IMR-90 (cell line): ENCODE measurements around the gene SDK1. TPM values are rescaled to one million over a fixed set of nuclear protein-coding genes. Genes with fewer than 3 reads are reported as not detected.

ENCODE experiments used
- ATAC-seq: fragments of 200-7000 bp; cut with Tn5 transposase; 2 replicates; pipeline ENCODE4 v1.9.1; 2020; ENCODE audit warnings: low read depth, mild to moderate bottlenecking, moderate library complexity
- BruUV-seq: library from RNA; stranded (reverse); fragments of 400-500 nt; replicated peaks from 2 replicates; lab custom pipeline; 2021; lab: Mats Ljungman, UMichigan
- CTCF ChIA-PET: fragments of 300-600 bp; formaldehyde crosslinking; extraction: SDS; loops from one replicate; lab custom pipeline; 2021; ENCODE audit warnings: antibody characterized with exemption; lab: Yijun Ruan, JAX
- POLR2A ChIA-PET: fragments of 300-600 bp; sonication (Branson Sonifier 250); formaldehyde crosslinking; loops from one replicate; lab custom pipeline; 2022; ENCODE audit warnings: antibody characterized with exemption; ENCODE audit not compliant: unreplicated experiment; lab: Charles Lee
- DNase-seq: peaks from one replicate; pipeline ENCODE4 v3.0.0; 2013
- H2AFZ ChIP-seq: replicated peaks from 2 replicates; pipeline ENCODE3; 2013; ENCODE audit warnings: low read length, mild to moderate bottlenecking; ENCODE audit not compliant: poor library complexity
- H2AK5ac ChIP-seq: 2 replicates; pipeline ENCODE4 v1.6.1; 2013; ENCODE audit warnings: low read depth, low read length, inconsistent platforms
- H2AK9ac ChIP-seq: replicated peaks from 2 replicates; pipeline ENCODE3; 2013; ENCODE audit warnings: mild to moderate bottlenecking, low read depth, low read length, moderate library complexity; ENCODE audit not compliant: poor library complexity
- H2BK120ac ChIP-seq: 2 replicates; pipeline ENCODE4 v1.6.1; 2013; ENCODE audit warnings: low read depth, low read length, inconsistent platforms
- H2BK15ac ChIP-seq: 3 replicates; pipeline ENCODE4 v1.6.1; 2013; ENCODE audit warnings: low read depth, low read length, inconsistent platforms
- H2BK20ac ChIP-seq: 2 replicates; pipeline ENCODE4 v1.6.1; 2013; ENCODE audit warnings: low read depth, mild to moderate bottlenecking, inconsistent platforms, low read length, moderate library complexity
- H2BK5ac ChIP-seq: 2 replicates; pipeline ENCODE4 v1.6.1; 2013; ENCODE audit warnings: mild to moderate bottlenecking, low read depth, low read length, inconsistent platforms; ENCODE audit not compliant: poor library complexity, severe bottlenecking
- H3K14ac ChIP-seq: replicated peaks from 2 replicates; pipeline ENCODE4 v1.6.1; 2013; ENCODE audit warnings: low read depth, low read length, inconsistent platforms
- H3K18ac ChIP-seq: 2 replicates; pipeline ENCODE4 v1.6.1; 2013; ENCODE audit warnings: low read depth, low read length, control low read depth
- H3K23ac ChIP-seq: 2 replicates; pipeline ENCODE4 v1.6.1; 2013; ENCODE audit warnings: low read depth, low read length, inconsistent platforms
- H3K27ac ChIP-seq: 2 replicates; pipeline ENCODE4 v1.5.1; 2013; ENCODE audit warnings: mild to moderate bottlenecking, control low read depth, low read length; ENCODE audit not compliant: insufficient read depth
- H3K27me3 ChIP-seq: 2 replicates; pipeline ENCODE4 v1.6.1; 2013; ENCODE audit warnings: low read length; ENCODE audit not compliant: control insufficient read depth, insufficient read depth
- H3K36me3 ChIP-seq: 2 replicates; pipeline ENCODE4 v1.6.1; 2013; ENCODE audit warnings: low read length, mixed read lengths; ENCODE audit not compliant: control insufficient read depth, insufficient read depth
- H3K4ac ChIP-seq: 2 replicates; pipeline ENCODE4 v1.6.1; 2013; ENCODE audit warnings: low read depth, low read length, inconsistent platforms
- H3K4me1 ChIP-seq: 2 replicates; pipeline ENCODE4 v1.6.1; 2013; ENCODE audit warnings: low read length, mixed read lengths; ENCODE audit not compliant: control insufficient read depth, insufficient read depth
- H3K4me2 ChIP-seq: 2 replicates; pipeline ENCODE4 v1.6.1; 2013; ENCODE audit warnings: low read depth, mild to moderate bottlenecking, control low read depth, low read length, moderate library complexity
- H3K4me3 ChIP-seq: 2 replicates; pipeline ENCODE4 v1.5.1; 2013; ENCODE audit warnings: low read depth, mild to moderate bottlenecking, control low read depth, low read length, moderate library complexity; ENCODE audit not compliant: insufficient read depth
- H3K56ac ChIP-seq: 2 replicates; pipeline ENCODE4 v1.6.1; 2013; ENCODE audit warnings: low read length, inconsistent platforms; ENCODE audit not compliant: insufficient read depth; ENCODE audit errors: extremely low read depth
- H3K79me1 ChIP-seq, 2 experiments: 2 replicates each; pipeline ENCODE4 v1.6.1; 2013; ENCODE audit warnings: low read length in 2 of 2, inconsistent platforms in 1 of 2, low read depth in 1 of 2
- H3K9ac ChIP-seq: 2 replicates; pipeline ENCODE4 v1.6.1; 2013; ENCODE audit warnings: low read depth, low read length, control low read depth
- H3K9me1 ChIP-seq: 2 replicates; pipeline ENCODE4 v1.6.1; 2013; ENCODE audit warnings: low read length, inconsistent platforms; ENCODE audit not compliant: insufficient read depth
- H3K9me3 ChIP-seq: 2 replicates; pipeline ENCODE4 v1.6.1; 2013; ENCODE audit warnings: low read length; ENCODE audit not compliant: control insufficient read depth, insufficient read depth
- H4K20me1 ChIP-seq: 2 replicates; pipeline ENCODE4 v1.6.1; 2013; ENCODE audit warnings: low read length, inconsistent platforms; ENCODE audit not compliant: insufficient read depth
- H4K5ac ChIP-seq: 2 replicates; pipeline ENCODE4 v1.6.1; 2013; ENCODE audit warnings: mild to moderate bottlenecking, low read depth, low read length, control low read depth
- H4K8ac ChIP-seq, 2 experiments: 2 replicates each; pipeline ENCODE4 v1.6.1; 2013; ENCODE audit warnings: low read depth in 2 of 2, low read length in 2 of 2, control low read depth in 1 of 2, inconsistent platforms in 1 of 2
- H4K91ac ChIP-seq: 2 replicates; pipeline ENCODE4 v1.6.1; 2013; ENCODE audit warnings: low read depth, low read length, inconsistent platforms; ENCODE audit not compliant: insufficient read depth
- BHLHE40 ChIP-seq: fragments of 150-350 bp; IDR thresholded peaks from 2 replicates; pipeline ENCODE4 v1.6.1; 2016; ENCODE audit warnings: mild to moderate bottlenecking, low read depth, low read length
- CEBPB ChIP-seq: IDR thresholded peaks from 2 replicates; pipeline ENCODE4 v1.6.1; 2012; ENCODE audit warnings: low read depth, low read length, improper control_type of control experiment
- CHD1 ChIP-seq: IDR thresholded peaks from 2 replicates; pipeline ENCODE4 v1.6.1; 2012; ENCODE audit warnings: low read depth, low read length, improper control_type of control experiment
- ELK1 ChIP-seq: fragments of 150-350 bp; IDR thresholded peaks from 2 replicates; pipeline ENCODE4 v1.6.1; 2016; ENCODE audit warnings: low read depth, mild to moderate bottlenecking, low read length, moderate library complexity, borderline replicate concordance
- FOS ChIP-seq: fragments of 150-350 bp; IDR thresholded peaks from 2 replicates; pipeline ENCODE4 v1.6.1; 2016; ENCODE audit warnings: low read depth, low read length
- MAFK ChIP-seq: IDR thresholded peaks from 2 replicates; pipeline ENCODE4 v1.6.1; 2012; ENCODE audit warnings: low read depth, low read length, improper control_type of control experiment
- MAZ ChIP-seq: IDR thresholded peaks from 2 replicates; pipeline ENCODE4 v1.6.1; 2012; ENCODE audit warnings: low read depth, mild to moderate bottlenecking, low read length, improper control_type of control experiment, moderate library complexity, borderline replicate concordance
- MXI1 ChIP-seq: IDR thresholded peaks from 2 replicates; pipeline ENCODE4 v1.6.1; 2012; ENCODE audit warnings: low read depth, mild to moderate bottlenecking, low read length, moderate library complexity, borderline replicate concordance
- NFE2L2 ChIP-seq: fragments of 150-350 bp; IDR thresholded peaks from 2 replicates; pipeline ENCODE4 v1.6.1; 2016; ENCODE audit warnings: low read depth, mild to moderate bottlenecking, low read length
- POLR2A ChIP-seq: IDR thresholded peaks from 2 replicates; pipeline ENCODE4 v1.6.1; 2012; ENCODE audit warnings: mild to moderate bottlenecking, low read depth, low read length
- RAD21 ChIP-seq: IDR thresholded peaks from 2 replicates; pipeline ENCODE4 v1.6.1; 2012; ENCODE audit warnings: low read length, improper control_type of control experiment
- RCOR1 ChIP-seq: IDR thresholded peaks from 2 replicates; pipeline ENCODE4 v1.6.1; 2012; ENCODE audit warnings: mild to moderate bottlenecking, low read length, improper control_type of control experiment; ENCODE audit not compliant: insufficient replicate concordance
- RFX5 ChIP-seq: IDR thresholded peaks from 2 replicates; pipeline ENCODE4 v1.8.0; 2012; ENCODE audit warnings: low read depth, mild to moderate bottlenecking, low read length, moderate library complexity
- SMC3 ChIP-seq: fragments of 150-350 bp; IDR thresholded peaks from 2 replicates; pipeline ENCODE4 v1.6.1; 2016; ENCODE audit warnings: low read depth, mild to moderate bottlenecking, antibody characterized with exemption, low read length, moderate library complexity
- USF2 ChIP-seq: fragments of 150-350 bp; IDR thresholded peaks from 2 replicates; pipeline ENCODE4 v1.6.1; 2017; ENCODE audit warnings: mild to moderate bottlenecking, antibody characterized with exemption, low read length, low read depth
- WGBS, 2 experiments: methylation state at CpG; one replicate each; pipeline versions ENCODE4 v1.1.5 to v1.1.7; 2013; ENCODE audit warnings: missing lambda C conversion rate in 2 of 2; ENCODE audit not compliant: insufficient read length in 1 of 2; ENCODE audit errors: extremely low coverage in 2 of 2; 5-methylcytosine and 5-hydroxymethylcytosine counted together
- dilution Hi-C: fragments of 300-500 bp; cut with HindIII; formaldehyde crosslinking; loops from one replicate; pipeline ENCODE4 v1.14.3; 2018; ENCODE audit warnings: low sequenced_read_pairs; ENCODE audit not compliant: unreplicated experiment
- in situ Hi-C: fragments of 300-500 bp; cut with MboI; formaldehyde crosslinking; loops from 3 replicates; pipeline ENCODE4 v1.14.3; 2019; ENCODE audit warnings: low sequenced_read_pairs, inconsistent platforms, mixed read lengths
- intact Hi-C: fragments of 100-400 bp; cut with micrococcal nuclease; formaldehyde crosslinking; loops from 2 replicates; pipeline ENCODE4 v1.10.0; 2022
- polyA plus RNA-seq, 3 experiments: library from polyadenylated mRNA; depleted of rRNA; stranded (reverse); fragments of >200 nt; gene quantifications; 2 replicates each; pipeline ENCODE4 v1.2.3, GENCODE V29; 2012; ENCODE audit warnings: low replicate concordance in 1 of 3
- total RNA-seq: library from RNA; depleted of rRNA; stranded (reverse); fragments of >200 nt; gene quantifications from 2 replicates; pipeline ENCODE4 v1.2.3, GENCODE V29; 2012
- TF ChIP-seq, protein P1 (sequence below): conservative IDR thresholded peaks from 2 replicates; pipeline ENCODE4 v1.5.1; 2012; ENCODE audit warnings: mild to moderate bottlenecking, low read depth, low read length, improper control_type of control experiment

The SDK1 gene
- total and polyA plus RNA-seq, 2 of the 4 experiments (the other 2 are of a cell fraction), result 1.5 to 1.6 TPM

- DNase-seq (no peak), ATAC-seq (no peak)
- Histone ChIP-seq H2AFZ (no peak overlapping the region), H2BK20ac (no peak overlapping the region), H3K27ac (no peak overlapping the region), H2BK5ac (no peak overlapping the region), H3K56ac (no peak overlapping the region), H3K9me1 (no peaks in the 10 kb centered on the region), H4K5ac (no peak overlapping the region), H3K4me3 (no peak overlapping the region), H2AK5ac (no peak overlapping the region), H3K4ac (no peak overlapping the region), H3K4me1 (no peaks in the 10 kb centered on the region), H2BK120ac (no peak overlapping the region), H3K27me3 (no peaks in the 10 kb centered on the region), H3K14ac (no peak overlapping the region), H4K91ac (no peak overlapping the region), H3K23ac (no peak overlapping the region), H3K9me3 (peaks cover 4% of the 10 kb centered on the region; the same call in 1 of the 2 replicates), H3K18ac (no peak overlapping the region), H2AK9ac (no peak overlapping the region), H3K79me1 (no peaks in the 10 kb centered on the region), H3K36me3 (no peaks in the 10 kb centered on the region), H4K20me1 (no peaks in the 10 kb centered on the region), H2BK15ac (no peak overlapping the region), H4K8ac (no peak overlapping the region), H3K4me2 (no peak overlapping the region), H3K9ac (no peak overlapping the region)
- intact Hi-C loops (no loop called here), in situ Hi-C loops (loop anchor here (10.0 kb wide), 1 partner anchor 1008 kb away; no protein-coding TSS in a partner anchor), dilution Hi-C loops (no loop called here)
- WGBS, 2 experiments, result 100% methylated on average over 1 of the region's 12 CpGs; no CpG with 5 or more reads in 1 of the 2 experiments
- no TSS peak for BruUV-seq
- ChIA-PET POLR2A (no interaction called here), CTCF (no interaction called here)
- no peak for TF ChIP-seq MAZ
- TF ChIP-seq RCOR1, result no peak
- TF ChIP-seq SMC3, result no peak
- TF ChIP-seq ELK1, result no peak
- no peak for TF ChIP-seq RAD21
- no peak for TF ChIP-seq NFE2L2
- TF ChIP-seq FOS, result no peak
- TF ChIP-seq USF2, result no peak
- TF ChIP-seq, protein P1, sequence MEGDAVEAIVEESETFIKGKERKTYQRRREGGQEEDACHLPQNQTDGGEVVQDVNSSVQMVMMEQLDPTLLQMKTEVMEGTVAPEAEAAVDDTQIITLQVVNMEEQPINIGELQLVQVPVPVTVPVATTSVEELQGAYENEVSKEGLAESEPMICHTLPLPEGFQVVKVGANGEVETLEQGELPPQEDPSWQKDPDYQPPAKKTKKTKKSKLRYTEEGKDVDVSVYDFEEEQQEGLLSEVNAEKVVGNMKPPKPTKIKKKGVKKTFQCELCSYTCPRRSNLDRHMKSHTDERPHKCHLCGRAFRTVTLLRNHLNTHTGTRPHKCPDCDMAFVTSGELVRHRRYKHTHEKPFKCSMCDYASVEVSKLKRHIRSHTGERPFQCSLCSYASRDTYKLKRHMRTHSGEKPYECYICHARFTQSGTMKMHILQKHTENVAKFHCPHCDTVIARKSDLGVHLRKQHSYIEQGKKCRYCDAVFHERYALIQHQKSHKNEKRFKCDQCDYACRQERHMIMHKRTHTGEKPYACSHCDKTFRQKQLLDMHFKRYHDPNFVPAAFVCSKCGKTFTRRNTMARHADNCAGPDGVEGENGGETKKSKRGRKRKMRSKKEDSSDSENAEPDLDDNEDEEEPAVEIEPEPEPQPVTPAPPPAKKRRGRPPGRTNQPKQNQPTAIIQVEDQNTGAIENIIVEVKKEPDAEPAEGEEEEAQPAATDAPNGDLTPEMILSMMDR, result no peak
- no peak for TF ChIP-seq RFX5
- TF ChIP-seq MAFK, result no peak
- no peak for TF ChIP-seq POLR2A
- no peak for TF ChIP-seq CHD1
- no peak for TF ChIP-seq CEBPB
- TF ChIP-seq MXI1, result no peak
- no peak for TF ChIP-seq BHLHE40
Observed at GRCh38 chr7:3893151-3893788, 592.2 kb downstream of the SDK1 start.
